Vagina (tissue), 2 donors: ENCODE data around the gene LY86.

ENCODE experiments used
- POLR2A ChIP-seq, 2 donors: fragments of 450-650 bp; IDR thresholded peaks; one replicate each; pipeline ENCODE4 v1.6.1; 2017; ENCODE audit warnings: antibody characterized with exemption in 2 of 2, mild to moderate bottlenecking in 2 of 2, moderate library complexity in 2 of 2
- POLR2AphosphoS5 ChIP-seq, 2 donors: sonication (generic); formaldehyde crosslinking; IDR thresholded peaks; one replicate each; pipeline ENCODE4 v1.9.0; 2017; ENCODE audit warnings: antibody characterized with exemption in 2 of 2, mild to moderate bottlenecking in 2 of 2, low read depth in 1 of 2; ENCODE audit not compliant: insufficient read depth in 1 of 2
- TF ChIP-seq, protein P1 (sequence below), 3 experiments: fragments of 450-650 bp in 2 of 3; fragments of 200-600 bp in 1 of 3; sonication (generic) in 1 of 3; IDR thresholded peaks; one replicate each; pipeline ENCODE4 v1.5.1; 2017 to 2019; ENCODE audit warnings: antibody characterized with exemption in 3 of 3, mild to moderate bottlenecking in 2 of 3, moderate library complexity in 2 of 3

DNA sequence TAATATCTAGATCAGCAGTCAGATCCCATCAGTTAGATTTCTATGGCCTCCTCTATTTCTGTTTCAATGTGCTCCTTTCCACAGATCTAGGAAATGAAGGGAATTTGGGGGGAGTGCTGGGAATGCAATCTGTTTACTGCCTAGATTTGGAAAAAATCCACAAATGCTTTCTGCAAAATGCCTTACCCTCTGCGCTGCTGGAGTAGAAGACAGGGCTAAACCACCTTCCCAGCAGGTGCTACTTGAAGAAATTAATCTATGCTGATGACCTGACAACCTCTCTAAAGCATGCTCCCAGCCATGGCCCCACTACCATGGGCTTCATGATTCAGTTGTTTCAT, 46.2 kb downstream of the LY86 start:
- TF ChIP-seq, protein P1, sequence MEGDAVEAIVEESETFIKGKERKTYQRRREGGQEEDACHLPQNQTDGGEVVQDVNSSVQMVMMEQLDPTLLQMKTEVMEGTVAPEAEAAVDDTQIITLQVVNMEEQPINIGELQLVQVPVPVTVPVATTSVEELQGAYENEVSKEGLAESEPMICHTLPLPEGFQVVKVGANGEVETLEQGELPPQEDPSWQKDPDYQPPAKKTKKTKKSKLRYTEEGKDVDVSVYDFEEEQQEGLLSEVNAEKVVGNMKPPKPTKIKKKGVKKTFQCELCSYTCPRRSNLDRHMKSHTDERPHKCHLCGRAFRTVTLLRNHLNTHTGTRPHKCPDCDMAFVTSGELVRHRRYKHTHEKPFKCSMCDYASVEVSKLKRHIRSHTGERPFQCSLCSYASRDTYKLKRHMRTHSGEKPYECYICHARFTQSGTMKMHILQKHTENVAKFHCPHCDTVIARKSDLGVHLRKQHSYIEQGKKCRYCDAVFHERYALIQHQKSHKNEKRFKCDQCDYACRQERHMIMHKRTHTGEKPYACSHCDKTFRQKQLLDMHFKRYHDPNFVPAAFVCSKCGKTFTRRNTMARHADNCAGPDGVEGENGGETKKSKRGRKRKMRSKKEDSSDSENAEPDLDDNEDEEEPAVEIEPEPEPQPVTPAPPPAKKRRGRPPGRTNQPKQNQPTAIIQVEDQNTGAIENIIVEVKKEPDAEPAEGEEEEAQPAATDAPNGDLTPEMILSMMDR (IDR thresholded peaks at IDR 0.05), result no peak
- no peak for TF ChIP-seq POLR2A (IDR thresholded peaks at IDR 0.05)
- TF ChIP-seq POLR2AphosphoS5 (IDR thresholded peaks at IDR 0.05; ENCODE audit: insufficient read depth in 1 of 2, low read depth in 1 of 2), result no peak
